ENCODE results near the gene WDR20.

DNA sequence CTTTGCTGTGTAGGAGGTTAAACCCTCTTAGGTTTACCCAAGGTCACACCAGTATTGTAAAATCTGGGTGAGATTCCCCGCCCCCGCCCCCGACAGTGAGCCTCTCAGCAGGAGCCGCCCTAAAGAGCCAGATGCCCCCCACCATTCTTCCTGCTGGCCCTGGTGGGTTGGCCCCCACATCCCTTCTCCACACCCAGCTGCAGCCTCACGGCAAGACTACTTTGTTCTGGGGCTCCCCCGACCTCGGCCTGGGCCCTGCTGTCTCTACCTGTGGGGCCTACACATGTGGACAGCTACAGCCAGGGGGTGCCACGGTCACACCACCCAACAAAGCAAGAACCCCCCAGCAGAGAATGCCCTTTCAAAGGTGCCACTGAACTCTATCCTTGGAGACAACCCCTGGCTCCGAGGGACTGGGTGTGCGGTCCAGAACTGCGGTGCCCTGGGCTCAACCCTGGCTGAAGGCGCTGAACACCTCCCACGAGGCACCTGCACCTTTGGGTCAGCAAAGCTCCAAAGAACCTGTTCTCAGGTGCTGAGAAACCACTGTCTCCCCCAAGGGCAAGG is 82.4 kb downstream of the WDR20 start:
- TF ChIP-seq, protein P1, sequence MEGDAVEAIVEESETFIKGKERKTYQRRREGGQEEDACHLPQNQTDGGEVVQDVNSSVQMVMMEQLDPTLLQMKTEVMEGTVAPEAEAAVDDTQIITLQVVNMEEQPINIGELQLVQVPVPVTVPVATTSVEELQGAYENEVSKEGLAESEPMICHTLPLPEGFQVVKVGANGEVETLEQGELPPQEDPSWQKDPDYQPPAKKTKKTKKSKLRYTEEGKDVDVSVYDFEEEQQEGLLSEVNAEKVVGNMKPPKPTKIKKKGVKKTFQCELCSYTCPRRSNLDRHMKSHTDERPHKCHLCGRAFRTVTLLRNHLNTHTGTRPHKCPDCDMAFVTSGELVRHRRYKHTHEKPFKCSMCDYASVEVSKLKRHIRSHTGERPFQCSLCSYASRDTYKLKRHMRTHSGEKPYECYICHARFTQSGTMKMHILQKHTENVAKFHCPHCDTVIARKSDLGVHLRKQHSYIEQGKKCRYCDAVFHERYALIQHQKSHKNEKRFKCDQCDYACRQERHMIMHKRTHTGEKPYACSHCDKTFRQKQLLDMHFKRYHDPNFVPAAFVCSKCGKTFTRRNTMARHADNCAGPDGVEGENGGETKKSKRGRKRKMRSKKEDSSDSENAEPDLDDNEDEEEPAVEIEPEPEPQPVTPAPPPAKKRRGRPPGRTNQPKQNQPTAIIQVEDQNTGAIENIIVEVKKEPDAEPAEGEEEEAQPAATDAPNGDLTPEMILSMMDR (IDR thresholded peaks at IDR 0.05): no peak
- TF ChIP-seq POLR2A (IDR thresholded peaks at IDR 0.05): no peak

All from Peyer's patch (tissue), 4 donors.